ENCODE data around the gene GOLGA6L10.
"Not testable (repeated sequence)": the region's sequence is repeated elsewhere in the genome, so short reads cannot be mapped to it uniquely, and the experiment has no call there.

Gene GOLGA6L10

GRCh38 chr15:82311321-82311720 lies 38.0 kb downstream of the GOLGA6L10 start:
- not testable (repeated sequence) for H3K36me3 ChIP-seq (replicated peaks); H3K4me1 ChIP-seq; H3K9me3 ChIP-seq; H3K4me3 ChIP-seq; DNase-seq (ENCODE audit: low spot score in 2 of 2)
- in situ Hi-C loops (cut with MboI; ENCODE audit: low sequenced_read_pairs): loop anchor here (10.0 kb wide), 1 partner anchor 73 kb away; no protein-coding TSS in a partner anchor
- peaks cover 12% of the 10 kb centered on the region for H3K27me3 ChIP-seq (ENCODE audit: low read depth)

- H3K27me3 ChIP-seq (ENCODE audit: low read depth): peaks cover 12% of the 10 kb centered on the region
- in situ Hi-C loops (cut with MboI; ENCODE audit: low sequenced_read_pairs): loop anchor here (10.0 kb wide), 1 partner anchor 75 kb away; no protein-coding TSS in a partner anchor
- no peaks in the 10 kb centered on the region for H3K4me1 ChIP-seq
- no peaks in the 10 kb centered on the region for H3K36me3 ChIP-seq (replicated peaks)
- no peak for DNase-seq (ENCODE audit: low spot score in 2 of 2)
- H3K9me3 ChIP-seq: peaks cover 9% of the 10 kb centered on the region; the same call in 1 of the 2 replicates
- H3K4me3 ChIP-seq: no peak overlapping the region
Measured at GRCh38 chr15:82309802-82310201, 39.5 kb downstream of the GOLGA6L10 start.

- peak in 1 of 2 experiments; percentile 6 for DNase-seq (ENCODE audit: low spot score in 2 of 2)
- H3K27me3 ChIP-seq (ENCODE audit: low read depth): peaks cover 13% of the 10 kb centered on the region
- H3K9me3 ChIP-seq: peaks cover 9% of the 10 kb centered on the region; the same call in 1 of the 2 replicates
- in situ Hi-C loops (cut with MboI; ENCODE audit: low sequenced_read_pairs): no loop called here
- no peak overlapping the region for H3K4me3 ChIP-seq
- no peaks in the 10 kb centered on the region for H3K36me3 ChIP-seq (replicated peaks)
- H3K4me1 ChIP-seq: no peaks in the 10 kb centered on the region
Measured at GRCh38 chr15:82307714-82308081, 41.6 kb downstream of the GOLGA6L10 start.

GRCh38 chr15:82306791-82307713 lies 42.2 kb downstream of the GOLGA6L10 start:
- H3K4me1 ChIP-seq: no peaks in the 10 kb centered on the region
- DNase-seq (ENCODE audit: low spot score in 2 of 2): peak in 1 of 2 experiments; percentile 11
- H3K27me3 ChIP-seq (ENCODE audit: low read depth): peaks cover 9% of the 10 kb centered on the region
- H3K4me3 ChIP-seq: no peak overlapping the region
- in situ Hi-C loops (cut with MboI; ENCODE audit: low sequenced_read_pairs): no loop called here
- H3K9me3 ChIP-seq: peaks cover 5% of the 10 kb centered on the region
- H3K36me3 ChIP-seq (replicated peaks): no peaks in the 10 kb centered on the region

- DNase-seq (ENCODE audit: low spot score in 2 of 2): peak in 1 of 2 experiments; percentile 6
- in situ Hi-C loops (cut with MboI; ENCODE audit: low sequenced_read_pairs): no loop called here
- H3K36me3 ChIP-seq (replicated peaks): no peaks in the 10 kb centered on the region
- peaks cover 4% of the 10 kb centered on the region for H3K9me3 ChIP-seq
- no peaks in the 10 kb centered on the region for H3K4me1 ChIP-seq
- H3K4me3 ChIP-seq: no peak overlapping the region
- peaks cover 9% of the 10 kb centered on the region for H3K27me3 ChIP-seq (ENCODE audit: low read depth)
Measured at GRCh38 chr15:82305621-82306048, 43.6 kb downstream of the GOLGA6L10 start.

GRCh38 chr15:82304778-82305090 lies 44.5 kb downstream of the GOLGA6L10 start:
- in situ Hi-C loops (cut with MboI; ENCODE audit: low sequenced_read_pairs): no loop called here
- no peak overlapping the region for H3K4me3 ChIP-seq

GRCh38 chr15:82303956-82304777 lies 45.1 kb downstream of the GOLGA6L10 start:
- in situ Hi-C loops (cut with MboI; ENCODE audit: low sequenced_read_pairs): no loop called here
- Histone ChIP-seq H3K9me3 (no peaks in the 10 kb centered on the region; the same call in 1 of the 2 replicates), H3K4me3 (no peak overlapping the region), H3K36me3 (replicated peaks) (no peaks in the 10 kb centered on the region), H3K27me3 (ENCODE audit: low read depth) (peaks cover 7% of the 10 kb centered on the region), H3K4me1 (no peaks in the 10 kb centered on the region)
- DNase-seq (ENCODE audit: low spot score in 2 of 2): peak in 1 of 2 experiments; percentile 10

More at GRCh38 chr15:82304778-82305090, 44.5 kb downstream of the GOLGA6L10 start:
- Histone ChIP-seq H3K36me3 (replicated peaks) (no peaks in the 10 kb centered on the region), H3K4me1 (no peaks in the 10 kb centered on the region), H3K9me3 (no peaks in the 10 kb centered on the region; the same call in 1 of the 2 replicates), H3K27me3 (ENCODE audit: low read depth) (peaks cover 7% of the 10 kb centered on the region)
- peak in 1 of 2 experiments; percentile 7 for DNase-seq (ENCODE audit: low spot score in 2 of 2)

GRCh38 chr15:82301296-82302016 lies 47.8 kb downstream of the GOLGA6L10 start:
- peak in 1 of 2 experiments; percentile 6 for DNase-seq (ENCODE audit: low spot score in 2 of 2)
- Histone ChIP-seq H3K4me3 (no peak overlapping the region), H3K36me3 (replicated peaks) (no peaks in the 10 kb centered on the region), H3K4me1 (no peaks in the 10 kb centered on the region), H3K9me3 (no peaks in the 10 kb centered on the region; the same call in 1 of the 2 replicates), H3K27me3 (ENCODE audit: low read depth) (peaks cover 7% of the 10 kb centered on the region)
- in situ Hi-C loops (cut with MboI; ENCODE audit: low sequenced_read_pairs): no loop called here

GRCh38 chr15:82300883-82301282 lies 48.4 kb downstream of the GOLGA6L10 start:
- peaks cover 7% of the 10 kb centered on the region for H3K27me3 ChIP-seq (ENCODE audit: low read depth)
- H3K9me3 ChIP-seq: no peaks in the 10 kb centered on the region; the same call in 1 of the 2 replicates
- no peaks in the 10 kb centered on the region for H3K4me1 ChIP-seq
- no peak for DNase-seq (ENCODE audit: low spot score in 2 of 2)
- no peaks in the 10 kb centered on the region for H3K36me3 ChIP-seq (replicated peaks)
- in situ Hi-C loops (cut with MboI; ENCODE audit: low sequenced_read_pairs): no loop called here
- no peak overlapping the region for H3K4me3 ChIP-seq

- H3K27me3 ChIP-seq (ENCODE audit: low read depth); H3K36me3 ChIP-seq (replicated peaks); H3K9me3 ChIP-seq; in situ Hi-C loops (cut with MboI; ENCODE audit: low sequenced_read_pairs); DNase-seq (ENCODE audit: low spot score in 2 of 2); H3K4me1 ChIP-seq; H3K4me3 ChIP-seq: not testable (repeated sequence)
Measured at GRCh38 chr15:82300326-82300725, 48.9 kb downstream of the GOLGA6L10 start.

- DNase-seq (ENCODE audit: low spot score in 2 of 2); H3K4me1 ChIP-seq; in situ Hi-C loops (cut with MboI; ENCODE audit: low sequenced_read_pairs); H3K36me3 ChIP-seq (replicated peaks); H3K27me3 ChIP-seq (ENCODE audit: low read depth); H3K4me3 ChIP-seq; H3K9me3 ChIP-seq: not testable (repeated sequence)
Measured at GRCh38 chr15:82299511-82299914, 49.8 kb downstream of the GOLGA6L10 start.

- Histone ChIP-seq H3K9me3 (no peaks in the 10 kb centered on the region; the same call in 1 of the 2 replicates), H3K4me1 (no peaks in the 10 kb centered on the region), H3K36me3 (replicated peaks) (no peaks in the 10 kb centered on the region), H3K27me3 (ENCODE audit: low read depth) (peaks cover 4% of the 10 kb centered on the region), H3K4me3 (no peak overlapping the region)
- in situ Hi-C loops (cut with MboI; ENCODE audit: low sequenced_read_pairs): no loop called here
- DNase-seq (ENCODE audit: low spot score in 2 of 2): no peak
Measured at GRCh38 chr15:82298520-82298919, 50.8 kb downstream of the GOLGA6L10 start.

GRCh38 chr15:82298032-82298431 lies 51.2 kb downstream of the GOLGA6L10 start:
- Histone ChIP-seq H3K4me3 (no peak overlapping the region), H3K27me3 (ENCODE audit: low read depth) (peaks cover 3% of the 10 kb centered on the region), H3K36me3 (replicated peaks) (no peaks in the 10 kb centered on the region), H3K4me1 (no peaks in the 10 kb centered on the region), H3K9me3 (no peaks in the 10 kb centered on the region; the same call in 1 of the 2 replicates)
- DNase-seq (ENCODE audit: low spot score in 2 of 2): no peak
- in situ Hi-C loops (cut with MboI; ENCODE audit: low sequenced_read_pairs): no loop called here

Data from HAP-1 (cell line).